Measurements from ENCODE around the gene TKFC.

- TF ChIP-seq CTCF (conservative IDR thresholded peaks at IDR 0.05; ENCODE audit: low read length) (no peak), EZH2phosphoT487 (IDR thresholded peaks at IDR 0.05; ENCODE audit: borderline replicate concordance) (no peak)
These were observed 21.2 kb downstream of the TKFC start for GRCh38 chr11:61354208-61354607.

All from Loucy (cell line).